KMS-11 (cell line): ENCODE results near the gene PIGZ.

Experiments
- H2AFZ ChIP-seq: fragments of 200-600 bp; sonication (generic); 2 replicates; pipeline ENCODE4 v1.6.1; 2016; ENCODE audit warnings: antibody characterized with exemption, mixed run types, low read depth
- H3K27ac ChIP-seq: fragments of 200-600 bp; sonication (generic); 2 replicates; pipeline ENCODE4 v1.6.1; 2016; ENCODE audit warnings: mild to moderate bottlenecking, mixed run types
- H3K27me3 ChIP-seq: fragments of 200-600 bp; sonication (generic); 2 replicates; pipeline ENCODE4 v1.6.1; 2017; ENCODE audit warnings: mild to moderate bottlenecking, low read depth, mixed run types, moderate library complexity; ENCODE audit not compliant: insufficient read depth
- H3K36me3 ChIP-seq: fragments of 200-600 bp; sonication (generic); 2 replicates; pipeline ENCODE4 v1.6.1; 2017; ENCODE audit warnings: mild to moderate bottlenecking, mixed run types; ENCODE audit not compliant: insufficient read depth
- H3K4me1 ChIP-seq: fragments of 200-600 bp; sonication (generic); 2 replicates; pipeline ENCODE4 v1.6.1; 2016; ENCODE audit warnings: mild to moderate bottlenecking, low read depth, mixed run types; ENCODE audit not compliant: poor library complexity, severe bottlenecking
- H3K4me2 ChIP-seq: fragments of 200-600 bp; sonication (generic); 2 replicates; pipeline ENCODE4 v1.7.0; 2016; ENCODE audit warnings: mild to moderate bottlenecking, mixed run types
- H3K4me3 ChIP-seq: fragments of 200-600 bp; sonication (generic); IDR thresholded peaks from 2 replicates; pipeline ENCODE4 v1.6.1; 2017; ENCODE audit warnings: low read depth, low read length, mixed read lengths; ENCODE audit not compliant: insufficient read depth
- H3K79me2 ChIP-seq: fragments of 200-600 bp; sonication (generic); 2 replicates; pipeline ENCODE4 v1.6.1; 2016; ENCODE audit warnings: low read depth, mixed run types; ENCODE audit not compliant: insufficient read depth
- H3K9ac ChIP-seq: fragments of 200-600 bp; sonication (generic); 2 replicates; pipeline ENCODE4 v1.6.1; 2016; ENCODE audit warnings: mild to moderate bottlenecking, mixed run types
- H4K20me1 ChIP-seq: fragments of 200-600 bp; sonication (generic); 2 replicates; pipeline ENCODE4 v1.6.1; 2016; ENCODE audit warnings: mild to moderate bottlenecking, mixed run types; ENCODE audit not compliant: insufficient read depth
- CTCF ChIP-seq: fragments of 200-600 bp; sonication (generic); conservative IDR thresholded peaks from 2 replicates; pipeline ENCODE4 v1.6.1; 2017; ENCODE audit warnings: low read depth, mild to moderate bottlenecking, antibody characterized with exemption, low read length, moderate library complexity, mixed read lengths

The PIGZ gene

GRCh38 chr3:196927571-196928453, 40.8 kb downstream of the PIGZ start:
- Histone ChIP-seq H3K36me3 (no peaks in the 10 kb centered on the region), H3K9ac (no peak overlapping the region), H3K4me3 (no peak overlapping the region), H4K20me1 (no peaks in the 10 kb centered on the region), H3K4me1 (peaks cover 17% of the 10 kb centered on the region), H3K27ac (no peak overlapping the region), H3K79me2 (no peaks in the 10 kb centered on the region), H2AFZ (no peak overlapping the region), H3K27me3 (no peaks in the 10 kb centered on the region), H3K4me2 (peak overlapping the region; percentile 6; the same call in 1 of the 2 replicates)
- TF ChIP-seq CTCF, result no peak

GRCh38 chr3:196920733-196921132, 47.9 kb downstream of the PIGZ start:
- Histone ChIP-seq H3K4me3 (no peak overlapping the region), H3K36me3 (no peaks in the 10 kb centered on the region), H4K20me1 (no peaks in the 10 kb centered on the region), H3K79me2 (no peaks in the 10 kb centered on the region), H2AFZ (no peak overlapping the region), H3K4me1 (no peaks in the 10 kb centered on the region), H3K27me3 (no peaks in the 10 kb centered on the region), H3K4me2 (no peak overlapping the region), H3K9ac (no peak overlapping the region), H3K27ac (no peak overlapping the region)
- TF ChIP-seq CTCF, result no peak

GRCh38 chr3:196918968-196919367, 49.7 kb downstream of the PIGZ start:
- Histone ChIP-seq H3K9ac (no peak overlapping the region), H3K27me3 (no peaks in the 10 kb centered on the region), H3K4me3 (no peak overlapping the region), H2AFZ (no peak overlapping the region), H4K20me1 (no peaks in the 10 kb centered on the region), H3K4me1 (no peaks in the 10 kb centered on the region), H3K36me3 (no peaks in the 10 kb centered on the region), H3K79me2 (no peaks in the 10 kb centered on the region), H3K4me2 (no peak overlapping the region), H3K27ac (no peak overlapping the region)
- TF ChIP-seq CTCF, result no peak

- no peak overlapping the region for H3K4me3 ChIP-seq
- H2AFZ ChIP-seq, result no peak overlapping the region
- no peaks in the 10 kb centered on the region for H3K4me1 ChIP-seq
- no peak overlapping the region for H3K27ac ChIP-seq
- H3K79me2 ChIP-seq, result no peaks in the 10 kb centered on the region
- H3K36me3 ChIP-seq, result no peaks in the 10 kb centered on the region
- H3K9ac ChIP-seq, result no peak overlapping the region
- H3K4me2 ChIP-seq, result no peak overlapping the region
- no peaks in the 10 kb centered on the region for H3K27me3 ChIP-seq
- no peak for TF ChIP-seq CTCF
- no peaks in the 10 kb centered on the region for H4K20me1 ChIP-seq
Measured at GRCh38 chr3:196916995-196917394, 51.6 kb downstream of the PIGZ start.
